HG03103 (cell line): Measurements from ENCODE around the gene DIP2C.

ENCODE experiments used
- ATAC-seq: cut with Tn5 transposase; IDR thresholded peaks from one replicate; pipeline ENCODE4 v1.9.1; 2021; ENCODE audit warnings: low read depth; ENCODE audit not compliant: unreplicated experiment

Gene DIP2C

GRCh38 chr10:389261-389790, 300.1 kb downstream of the DIP2C start:
- ATAC-seq, result no peak

- no peak for ATAC-seq
Measured at GRCh38 chr10:388661-389045, 300.8 kb downstream of the DIP2C start.

DNA sequence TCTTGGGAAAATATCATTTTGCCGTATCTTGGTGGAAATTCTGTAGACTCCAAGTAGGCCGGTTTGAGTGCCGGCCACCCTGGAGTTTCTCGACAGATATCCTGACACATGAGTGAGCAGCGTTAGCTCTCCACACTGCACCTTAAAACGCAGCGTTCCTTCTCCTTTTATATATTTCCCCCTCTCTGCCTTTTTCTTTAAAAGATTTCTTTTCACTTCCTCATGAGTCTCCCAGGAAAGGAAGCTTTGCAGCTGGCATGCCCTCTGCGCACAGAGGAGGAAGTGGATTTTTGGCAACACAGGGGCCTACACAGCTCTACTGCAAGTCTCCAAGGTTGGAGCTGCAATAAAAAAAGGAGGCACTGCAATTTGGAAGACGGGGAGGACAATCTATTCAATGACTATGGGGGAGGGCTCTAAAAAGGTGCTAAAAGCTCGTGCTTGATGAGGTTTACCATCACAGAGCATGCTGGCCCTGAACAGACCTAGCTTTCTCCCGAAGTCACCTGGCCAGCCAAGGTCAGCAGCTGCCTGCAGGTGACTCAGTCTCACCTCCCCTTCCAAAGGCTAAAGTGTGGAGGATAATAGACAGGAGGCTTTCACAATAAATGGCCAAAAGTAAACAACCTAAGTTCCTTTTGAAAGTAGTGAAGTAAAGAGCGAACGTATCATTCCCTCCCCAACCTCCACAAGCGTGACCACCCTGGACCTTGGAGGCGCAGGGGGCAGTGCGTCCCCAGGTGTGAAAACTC, 301.4 kb downstream of the DIP2C start:
- ATAC-seq, result no peak

- no peak for ATAC-seq
Measured at GRCh38 chr10:387593-387891, 301.9 kb downstream of the DIP2C start.

DNA sequence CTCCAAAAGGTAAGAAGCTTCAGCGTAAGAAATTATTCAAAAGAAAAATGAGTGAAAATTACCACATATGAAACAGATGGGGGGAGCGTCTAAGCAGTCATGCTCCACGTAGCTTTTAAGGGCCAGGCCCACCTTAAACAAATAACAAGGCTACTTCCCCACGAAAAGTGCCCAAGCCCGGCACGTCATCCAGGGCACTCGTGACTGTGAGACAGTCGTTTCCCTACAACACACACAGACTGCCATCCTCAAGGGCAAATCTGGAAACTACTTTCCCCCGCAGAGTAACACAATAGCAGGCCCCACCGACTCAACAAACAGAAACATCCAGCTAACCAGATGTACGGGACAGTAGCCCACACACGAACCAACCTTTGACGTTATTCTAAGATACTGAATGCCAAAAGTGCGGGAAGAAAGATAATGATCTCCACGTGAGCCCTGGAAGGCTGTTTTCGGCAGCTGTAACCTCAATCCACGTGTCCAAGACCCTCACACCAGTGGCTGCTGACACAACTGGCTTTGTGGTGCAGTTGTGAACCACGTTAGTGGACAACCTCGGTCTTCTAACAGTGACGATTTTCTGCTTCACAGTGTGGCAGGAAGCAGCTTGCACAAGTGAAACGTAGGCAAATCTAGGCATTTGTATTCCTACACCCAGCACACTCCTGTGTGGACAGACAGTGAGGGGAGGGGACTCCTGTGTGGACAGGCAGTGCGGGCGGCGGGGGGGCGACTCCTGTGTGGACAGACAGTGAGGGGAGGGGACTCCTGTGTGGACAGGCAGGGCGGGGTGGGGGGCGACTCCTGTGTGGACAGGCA, 302.5 kb downstream of the DIP2C start:
- no peak for ATAC-seq

DNA sequence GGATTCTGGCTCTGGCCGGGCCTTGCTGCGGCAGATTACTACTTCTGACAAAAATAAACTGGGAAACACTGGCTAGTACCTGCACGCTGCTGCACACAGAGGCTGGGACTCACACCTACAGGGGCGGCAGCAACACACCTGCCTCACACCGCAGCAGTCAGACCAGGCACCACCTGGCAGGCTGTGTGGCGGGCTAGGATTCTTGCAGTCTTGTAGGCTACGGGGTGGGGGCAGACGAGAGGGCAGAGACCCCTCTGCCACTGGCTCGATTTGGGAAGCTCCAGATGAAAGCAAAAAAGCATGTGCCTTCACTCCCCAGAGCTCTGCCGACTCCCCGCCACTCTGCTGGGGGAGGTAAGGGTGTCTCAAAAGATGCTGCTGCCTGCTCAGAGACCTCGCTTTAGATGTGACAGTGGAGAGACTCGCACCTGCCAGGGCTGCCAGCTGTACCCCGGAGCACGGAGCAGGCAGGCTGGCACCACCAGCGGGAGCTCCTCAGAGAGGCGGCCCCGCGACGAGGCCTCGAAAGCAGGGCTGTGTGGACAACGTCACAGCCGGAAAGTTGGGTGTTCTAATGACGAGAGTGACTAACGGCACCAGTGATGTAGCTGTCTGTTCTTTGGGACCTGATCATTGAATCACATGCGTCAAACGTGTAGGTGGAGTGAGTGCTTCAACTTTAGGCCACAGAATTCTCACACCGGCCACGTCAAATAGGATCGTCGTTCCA, 303.7 kb downstream of the DIP2C start:
- ATAC-seq, result no peak

DNA sequence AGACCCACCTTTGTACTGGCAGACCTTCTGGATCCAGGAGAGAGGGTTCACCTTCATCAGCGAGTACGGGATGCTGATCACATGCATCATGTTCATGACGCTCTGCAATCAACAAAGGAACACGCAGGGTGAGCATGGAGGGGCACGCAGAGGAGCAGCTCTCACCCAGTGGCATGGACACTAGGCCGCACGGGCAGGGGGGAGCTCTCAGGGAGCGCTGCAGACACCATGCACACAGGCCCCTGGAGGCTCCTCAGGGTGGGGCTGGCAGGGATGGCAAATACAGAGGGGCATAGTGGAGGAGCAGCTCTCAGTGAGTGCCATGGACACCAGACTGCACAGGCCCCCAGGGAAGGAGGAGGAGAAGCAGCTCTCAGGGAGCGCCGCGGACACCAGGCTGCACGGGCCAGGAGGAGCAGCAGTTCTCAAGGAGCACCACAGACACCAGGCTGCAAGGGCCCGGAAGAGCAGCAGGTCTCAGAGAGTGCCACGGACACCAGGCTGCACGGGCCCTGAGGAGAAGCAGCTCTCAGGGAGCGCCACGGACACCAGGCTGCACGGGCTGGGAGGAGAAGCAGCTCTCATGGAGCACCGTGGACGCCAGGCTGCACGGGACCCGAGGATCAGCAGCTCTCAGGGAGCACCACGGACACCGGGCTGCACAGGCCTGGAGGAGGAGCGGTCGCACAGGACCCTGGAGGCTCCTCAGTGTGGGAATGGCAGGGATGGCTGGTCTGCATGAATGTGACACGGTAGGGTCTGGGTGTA, 304.7 kb downstream of the DIP2C start:
- ATAC-seq, result no peak

- no peak for ATAC-seq
Measured at GRCh38 chr10:383519-383918, 305.9 kb downstream of the DIP2C start.

- no peak for ATAC-seq
Measured at GRCh38 chr10:381805-382204, 307.7 kb downstream of the DIP2C start.

- no peak for ATAC-seq
Measured at GRCh38 chr10:381346-381745, 308.1 kb downstream of the DIP2C start.

DNA sequence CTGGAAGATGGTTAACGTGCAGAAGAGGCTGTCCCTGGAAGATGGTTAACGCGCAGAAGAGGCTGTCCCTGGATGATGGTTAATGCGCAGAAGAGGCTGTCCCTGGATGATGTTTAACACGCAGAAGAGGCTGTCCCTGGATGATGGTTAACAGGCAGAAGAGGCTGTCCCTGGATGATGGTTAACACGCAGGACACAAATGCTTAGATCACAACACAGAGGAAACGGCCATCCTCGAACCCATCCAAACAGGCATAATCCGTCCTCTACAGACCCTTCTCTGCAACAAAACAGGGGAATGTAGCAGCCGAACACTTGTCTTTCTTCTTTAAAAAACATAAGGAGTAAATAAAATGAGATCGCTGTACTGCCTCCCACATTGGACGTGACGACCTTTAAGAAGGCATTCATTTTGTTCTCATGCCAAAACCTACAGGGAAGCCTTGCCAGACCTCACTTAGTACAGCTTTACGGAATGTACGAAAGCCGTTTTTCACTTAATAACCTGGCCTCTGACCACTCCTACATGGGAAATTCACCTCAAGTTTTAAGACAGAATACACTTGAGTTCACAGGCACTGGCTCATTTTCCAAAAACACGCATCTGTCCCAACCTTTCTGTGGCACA, 309.0 kb downstream of the DIP2C start:
- ATAC-seq, result no peak

DNA sequence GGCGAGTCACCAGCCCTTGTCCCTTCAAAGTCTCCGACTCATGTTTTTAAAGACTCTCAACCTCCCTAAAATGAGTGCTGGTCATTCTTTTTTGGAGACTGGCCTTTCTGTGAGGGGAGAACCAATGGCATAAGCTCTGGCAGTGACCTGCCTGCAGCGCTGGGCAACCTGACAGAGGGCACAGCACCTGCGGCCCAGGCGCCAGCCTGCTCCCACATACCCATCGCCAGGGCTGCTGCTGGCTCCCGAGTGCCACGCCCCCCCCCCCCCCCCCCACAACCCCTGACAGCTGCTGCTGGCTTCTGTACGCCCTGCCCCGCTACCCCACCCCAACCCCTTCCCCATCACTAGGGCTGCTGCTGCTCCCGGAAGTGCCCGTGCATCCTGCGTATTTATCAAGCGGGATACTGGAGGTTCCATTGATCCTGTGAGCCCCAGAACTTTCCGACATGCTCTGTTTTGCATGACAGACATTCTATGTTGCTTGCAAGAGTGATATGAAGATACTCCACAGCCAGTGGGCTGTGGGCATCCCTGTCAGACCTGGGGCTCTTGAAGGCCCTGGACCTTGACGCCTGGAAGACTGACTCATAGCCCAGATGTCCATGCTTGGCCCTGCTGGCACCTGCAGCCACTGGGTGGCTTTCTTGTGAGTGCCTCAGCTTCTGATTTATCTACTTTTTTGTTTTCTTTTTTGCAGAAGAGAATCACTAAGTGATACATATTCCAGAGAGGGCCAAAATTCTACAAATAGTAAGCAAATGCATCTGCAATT, 310.4 kb downstream of the DIP2C start:
- no peak for ATAC-seq

DNA sequence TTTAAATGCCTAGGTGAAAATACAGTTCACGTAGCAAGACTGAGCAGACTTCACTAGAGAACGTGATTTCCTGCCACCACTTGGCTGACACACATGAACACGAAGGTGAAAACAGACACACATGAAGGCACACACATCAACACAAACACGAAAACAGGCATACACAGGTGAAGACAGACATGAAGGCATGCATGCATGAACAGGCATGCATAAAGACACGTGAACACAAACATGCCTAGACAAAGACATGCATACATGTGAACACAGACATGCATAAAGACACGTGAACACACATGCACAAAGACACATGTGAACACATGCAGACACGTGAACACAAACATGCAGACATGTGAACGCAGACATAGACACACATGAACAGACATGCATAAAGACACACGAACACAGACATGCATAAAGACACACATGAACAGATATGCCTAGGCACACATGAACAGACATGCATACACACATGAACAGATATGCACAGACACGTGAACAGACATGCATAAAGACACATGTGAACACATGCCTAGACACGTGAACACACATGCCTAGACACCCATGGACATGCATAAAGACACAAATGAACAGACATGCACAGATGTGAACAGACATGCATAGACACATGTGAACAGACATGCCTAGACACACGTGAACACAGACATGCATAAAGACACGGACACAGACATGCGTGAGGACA, 311.1 kb downstream of the DIP2C start:
- ATAC-seq, result no peak

GRCh38 chr10:377228-377627, 312.2 kb downstream of the DIP2C start:
- ATAC-seq, result no peak

DNA sequence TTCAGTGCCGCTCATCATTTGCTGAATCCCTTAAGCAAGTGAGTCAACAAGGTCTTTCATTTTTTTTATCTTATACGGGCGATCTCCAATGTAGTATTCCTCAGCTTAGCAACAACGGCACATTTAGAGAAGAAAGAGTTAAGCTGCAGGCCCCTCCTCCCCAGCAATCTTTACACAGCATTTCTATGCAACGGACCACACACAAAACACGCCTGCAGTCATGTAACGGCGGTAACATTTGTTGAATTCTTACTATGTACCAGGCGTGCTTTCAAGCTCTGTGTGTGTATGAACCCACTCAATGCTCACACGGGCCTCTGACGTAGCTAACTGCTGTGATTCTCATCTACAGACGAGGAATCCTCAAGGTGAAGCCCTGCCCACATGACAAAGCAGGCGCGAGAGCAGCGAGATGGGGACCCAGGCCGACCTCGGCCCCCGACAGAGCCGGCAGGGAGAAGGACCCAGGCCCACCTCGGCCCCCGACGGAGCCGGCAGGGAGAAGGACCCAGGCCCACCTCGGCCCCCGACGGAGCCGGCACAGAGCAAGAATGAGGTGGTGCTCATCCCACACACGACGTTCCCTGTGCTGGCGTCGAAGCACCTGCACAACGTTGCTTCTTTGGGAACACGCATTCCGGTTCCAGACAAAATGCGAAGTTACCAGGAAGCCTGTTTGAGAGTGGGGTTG, 313.5 kb downstream of the DIP2C start:
- no peak for ATAC-seq

- ATAC-seq, result no peak
Measured at GRCh38 chr10:374354-374753, 315.1 kb downstream of the DIP2C start.

DNA sequence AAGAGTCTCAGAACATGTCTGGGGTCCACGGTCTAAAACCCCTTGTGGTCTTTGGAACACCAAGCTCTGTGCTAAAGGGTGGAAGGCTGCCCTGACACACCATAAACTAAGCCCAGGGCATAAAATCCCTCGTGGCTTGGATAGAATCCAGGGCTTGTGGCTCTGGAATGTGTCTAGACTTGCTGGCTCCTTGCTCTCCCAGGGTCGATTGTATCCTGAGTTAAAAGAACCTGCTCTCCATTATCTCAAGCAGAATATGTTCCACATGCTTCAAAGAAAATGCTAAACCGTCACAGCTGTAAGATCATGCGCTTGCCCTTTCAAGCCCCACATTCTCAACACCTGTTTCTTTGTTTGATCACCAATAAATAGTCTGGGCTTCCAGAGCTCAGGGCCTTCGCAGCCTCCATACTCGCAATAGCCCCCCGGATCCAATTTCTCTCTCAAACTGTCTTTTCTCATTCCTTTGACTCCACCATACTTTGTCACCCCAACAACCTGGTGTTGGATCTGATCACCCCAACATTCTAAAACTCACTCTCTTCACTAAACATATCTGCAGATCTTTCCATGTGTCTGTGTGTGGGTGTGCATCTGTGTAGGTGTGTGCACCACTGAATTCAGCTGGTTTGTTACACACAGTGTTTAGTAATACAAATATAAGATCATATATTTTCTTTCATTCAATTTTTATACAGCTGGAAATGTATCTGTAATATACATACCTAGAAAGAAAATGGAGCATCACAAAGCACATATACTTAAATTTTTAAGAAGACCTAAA, 315.8 kb downstream of the DIP2C start:
- ATAC-seq, result no peak
